Fibroblast of upper back skin (primary cell): ENCODE data around the gene PHF13.

Experiments
- DNase-seq: peaks from one replicate; pipeline ENCODE4 v3.0.0-alpha.2; 2013

PHF13 gene

GRCh38 chr1:6602669-6603237 is 10.8 kb upstream of the PHF13 start, which contains the start of gene KLHL21:
TSS of gene KLHL21 (minus strand) at chr1:6602869. CDS start at chr1:6602817, 52 bp downstream.
- DNase-seq: peak; percentile 87

GRCh38 chr1:6603238-6603914 is 10.2 kb upstream of the PHF13 start:
- peak; percentile 83 for DNase-seq

- peak; percentile 92 for DNase-seq
Observed at GRCh38 chr1:6603915-6604558, 9.5 kb upstream of the PHF13 start.

- no peak for DNase-seq
Observed at GRCh38 chr1:6612641-6613360, 730 bp upstream of the PHF13 start.

- peak; percentile 36 for DNase-seq
Observed at GRCh38 chr1:6614019-6614928, 743 bp downstream of the PHF13 start.

GRCh38 chr1:6614929-6615785 is 1.6 kb downstream of the PHF13 start:
- DNase-seq: no peak

GRCh38 chr1:6619045-6619444 is 5.5 kb downstream of the PHF13 start:
- no peak for DNase-seq

- DNase-seq: no peak
Observed at GRCh38 chr1:6621429-6622391, 8.2 kb downstream of the PHF13 start.

GRCh38 chr1:6622396-6623152 is 9.0 kb downstream of the PHF13 start:
- no peak for DNase-seq

- no peak for DNase-seq
Observed at GRCh38 chr1:6623269-6623965, 9.9 kb downstream of the PHF13 start.

- peak; percentile 81 for DNase-seq
Observed at GRCh38 chr1:6624710-6625583, 11.4 kb downstream of the PHF13 start, which contains the start of gene THAP3. TSS of gene THAP3 (plus strand) at chr1:6624868. CDS start at chr1:6625219, 351 bp downstream.

- DNase-seq: peak; percentile 62
Observed at GRCh38 chr1:6625584-6626149, 12.1 kb downstream of the PHF13 start.

- DNase-seq: no peak
Observed at GRCh38 chr1:6627031-6627430, 13.5 kb downstream of the PHF13 start.

- DNase-seq: no peak
Observed at GRCh38 chr1:6627841-6628545, 14.5 kb downstream of the PHF13 start.

- DNase-seq: no peak
Observed at GRCh38 chr1:6628971-6629479, 15.5 kb downstream of the PHF13 start.

GRCh38 chr1:6630027-6630426 is 16.5 kb downstream of the PHF13 start:
- DNase-seq: no peak
